GM12878 (cell line): ENCODE measurements around the gene TIMM8A. TPM values are rescaled to one million over a fixed set of nuclear protein-coding genes. Genes with fewer than 3 reads are reported as not detected.

Experiments used
- ATAC-seq: fragments of 200-7000 bp; cut with Tn5 transposase; 3 replicates; pipeline ENCODE4 v1.9.1; 2020; ENCODE audit warnings: mild to moderate bottlenecking, moderate library complexity
- BruUV-seq: library from RNA; stranded (reverse); fragments of 400-500 nt; replicated peaks from 2 replicates; lab custom pipeline; 2021; lab: Mats Ljungman, UMichigan
- CTCF ChIA-PET: fragments of 300-600 bp; sonication (Branson Sonifier 250); formaldehyde crosslinking; extraction: SDS; loops from one replicate; lab custom pipeline; 2021; ENCODE audit warnings: inconsistent platforms; lab: Yijun Ruan, JAX
- POLR2A ChIA-PET: fragments of 350-600 bp; formaldehyde crosslinking; extraction: SDS; loops from one replicate; lab custom pipeline; 2021; ENCODE audit warnings: inconsistent platforms; lab: Charles Lee
- RAD21 ChIA-PET: fragments of 300-600 bp; sonication (Branson Sonifier 250); formaldehyde crosslinking; loops from one replicate; lab custom pipeline; 2023; ENCODE audit warnings: antibody characterized with exemption; ENCODE audit not compliant: unreplicated experiment; lab: Charles Lee
- SMC1A ChIA-PET: fragments of 300-600 bp; sonication (Branson Sonifier 250); formaldehyde crosslinking; loops from one replicate; lab custom pipeline; 2023; ENCODE audit not compliant: unreplicated experiment, uncharacterized antibody; lab: Charles Lee
- DNase-seq: peaks from one replicate; pipeline ENCODE4 v3.0.0-alpha.2; 2011; ENCODE audit warnings: low read depth, low spot score
- FAIRE-seq: peaks from 3 replicates; lab custom pipeline; 2011; peaks lifted over from hg19 to GRCh38; lab: Jason Lieb, UNC
- H2AFZ ChIP-seq: 2 replicates; pipeline ENCODE4 v1.6.0; 2011; ENCODE audit warnings: low read depth, low read length, control low read depth; ENCODE audit not compliant: control insufficient read depth
- H3K27ac ChIP-seq: 2 replicates; pipeline ENCODE4 v1.5.1; 2011; ENCODE audit warnings: control low read depth; ENCODE audit not compliant: control insufficient read depth, insufficient read depth
- H3K27me3 ChIP-seq, 2 experiments: replicated peaks in 1 of 2; 2 replicates each; pipeline versions ENCODE4 v1.6.0 to v1.6.1; 2011; ENCODE audit warnings: low read length in 1 of 2; ENCODE audit not compliant: control insufficient read depth in 2 of 2, insufficient read depth in 2 of 2
- H3K36me3 ChIP-seq, 2 experiments: 2 replicates each; pipeline ENCODE4 v1.5.1; 2011; ENCODE audit warnings: low read length in 1 of 2; ENCODE audit not compliant: control insufficient read depth in 2 of 2, insufficient read depth in 2 of 2
- H3K4me1 ChIP-seq: 2 replicates; pipeline ENCODE4 v1.6.1; 2011; ENCODE audit warnings: mild to moderate bottlenecking, low read length, moderate library complexity, mixed read lengths; ENCODE audit not compliant: control insufficient read depth, insufficient read depth
- H3K4me2 ChIP-seq: 2 replicates; pipeline ENCODE4 v1.6.0; 2011; ENCODE audit warnings: control low read depth; ENCODE audit not compliant: control insufficient read depth, insufficient read depth
- H3K4me3 ChIP-seq: fragments of 200-600 bp; sonication (generic); 2 replicates; pipeline ENCODE4 v1.5.1; 2016
- H3K79me2 ChIP-seq: 2 replicates; pipeline ENCODE4 v1.6.0; 2011; ENCODE audit warnings: low read length; ENCODE audit not compliant: control insufficient read depth, insufficient read depth
- H3K9ac ChIP-seq: 2 replicates; pipeline ENCODE4 v1.8.0; 2011; ENCODE audit warnings: low read length, control low read depth, mixed read lengths; ENCODE audit not compliant: control insufficient read depth, insufficient read depth
- H3K9me3 ChIP-seq: replicated peaks from 3 replicates; pipeline ENCODE4 v1.5.1; 2011; ENCODE audit warnings: mild to moderate bottlenecking, low read length; ENCODE audit not compliant: control insufficient read depth, insufficient read depth
- H4K20me1 ChIP-seq: 2 replicates; pipeline ENCODE4 v1.6.0; 2011; ENCODE audit not compliant: control insufficient read depth, insufficient read depth
- BCL3 ChIP-seq: IDR thresholded peaks from 2 replicates; pipeline ENCODE4 v1.6.1; 2011; ENCODE audit warnings: borderline replicate concordance, low read depth, mild to moderate bottlenecking, moderate library complexity, low read length; ENCODE audit not compliant: insufficient read depth, poor library complexity, severe bottlenecking
- POLR2AphosphoS5 ChIP-seq: IDR thresholded peaks from 2 replicates; pipeline ENCODE4 v1.6.1; 2011; ENCODE audit warnings: mild to moderate bottlenecking, low read length, inconsistent platforms
- in situ Hi-C: fragments of 300-500 bp; cut with MboI; formaldehyde crosslinking; loops from 9 replicates; pipeline ENCODE4 v1.14.3; 2018; ENCODE audit warnings: mixed read lengths
- intact Hi-C: fragments of 100-400 bp; cut with micrococcal nuclease; formaldehyde crosslinking; loops from one replicate; pipeline ENCODE4 v1.14.2; 2022; ENCODE audit not compliant: unreplicated experiment
- polyA plus RNA-seq, 11 experiments: library from polyadenylated mRNA; depleted of rRNA in 4 of 11; unstranded in 6 of 11; stranded (reverse) in 5 of 11; fragments of >200 nt; fragmentation: Nextera tagmentation in 4 of 11; fragmentation: Illumina TruSeq in 1 of 11; extraction: Ambion mirVana in 4 of 11; extraction: Trizol in 1 of 11; gene quantifications; 1 replicate in 1 of 11; 2 replicates in 10 of 11; pipeline versions ENCODE4 v1.2.1 to v1.2.3, GENCODE V29; 2011 to 2016; ENCODE audit warnings: inconsistent platforms in 2 of 11, missing spikeins in 2 of 11, low read depth in 1 of 11
- total RNA-seq, 4 experiments: library from RNA; depleted of rRNA in 3 of 4; stranded (reverse); fragments of >200 nt in 3 of 4; fragmentation: Illumina TruSeq in 1 of 4; extraction: Trizol in 1 of 4; gene quantifications; 2 replicates each; pipeline versions ENCODE4 v1.2.1 to v1.2.3, GENCODE V29; 2013 to 2021

Gene TIMM8A
- total and polyA plus RNA-seq, 10 of the 15 experiments (the other 5 are each of a cell fraction or from before 2014, with no cell fraction given) = 6.7 to 92.7 (median 26.5) TPM

GRCh38 chrX:101394372-101394771, 45.8 kb upstream of the TIMM8A start:
- POLR2A ChIA-PET = interaction anchor here (0.6 to 2.2 kb wide), 4 partner anchors 8 to 24 kb away, joined by 3 to 5 read pairs (median 3); partner anchors contain the start of genes BTK and GLA

More at GRCh38 chrX:101394372-101394771, 45.8 kb upstream of the TIMM8A start:
- no peak overlapping the region for H2AFZ ChIP-seq
- H3K9ac ChIP-seq = no peak overlapping the region
- no peaks in the 10 kb centered on the region for H4K20me1 ChIP-seq
- ATAC-seq = no peak
- no peaks in the 10 kb centered on the region; a peak in 1 of 4 replicates for H3K36me3 ChIP-seq
- RAD21 ChIA-PET = interaction anchor here (0.6 to 0.8 kb wide), 2 partner anchors 9 to 37 kb away, joined by 3 to 4 read pairs; no protein-coding TSS in a partner anchor
- H3K4me3 ChIP-seq = no peak overlapping the region
- no TSS peak for BruUV-seq
- in situ Hi-C loops = no loop called here
- CTCF ChIA-PET = no interaction called here
- no peaks in the 10 kb centered on the region for H3K4me1 ChIP-seq
- no peak overlapping the region for H3K4me2 ChIP-seq
- SMC1A ChIA-PET = interaction anchor here (1.0 to 1.3 kb wide), 2 partner anchors 9 to 47 kb away, joined by 3 read pairs; no protein-coding TSS in a partner anchor
- intact Hi-C loops = loop anchor here (5.0 kb wide), 1 partner anchor 572 kb away; the partner anchor contains the start of gene CSTF2
- H3K27ac ChIP-seq = no peak overlapping the region
- H3K79me2 ChIP-seq = peaks cover 27% of the 10 kb centered on the region
- no peak for DNase-seq
- H3K27me3 ChIP-seq = no peaks in the 10 kb centered on the region
- no peaks in the 10 kb centered on the region for H3K9me3 ChIP-seq
- no peak for FAIRE-seq
- TF ChIP-seq POLR2AphosphoS5 (0 out of 2 replicates have a peak, but pooled peaks have one; percentile 29), BCL3 (no peak)
